Tongue (tissue), 2 donors: ENCODE data around the gene ERMN. TPM values are rescaled to one million over a fixed set of nuclear protein-coding genes. Genes with fewer than 3 reads are reported as not detected.
A peak's percentile ranks its signal among the peaks of the same experiment; 100 is the strongest.
"Not testable (repeated sequence)": the region's sequence is repeated elsewhere in the genome, so short reads cannot be mapped to it uniquely, and the experiment has no call there.

Experiments used
- DNase-seq: peaks from one replicate; pipeline ENCODE4 v3.0.0-alpha.2; 2015
- total RNA-seq: library from RNA; depleted of rRNA; stranded (reverse); fragments of >200 nt; gene quantifications from one replicate; pipeline ENCODE4 v1.2.3, GENCODE V29; 2014

The ERMN gene
- total RNA-seq = not detected

GRCh38 chr2:157325786-157326185 is at the start of gene ERMN:
ERMN (minus strand) TSS chr2:157325824; CDS start chr2:157325642, 182 bp downstream.
- DNase-seq = no peak

- no peak for DNase-seq
Measured at GRCh38 chr2:157375384-157375783, 49.8 kb upstream of the ERMN start.

DNA sequence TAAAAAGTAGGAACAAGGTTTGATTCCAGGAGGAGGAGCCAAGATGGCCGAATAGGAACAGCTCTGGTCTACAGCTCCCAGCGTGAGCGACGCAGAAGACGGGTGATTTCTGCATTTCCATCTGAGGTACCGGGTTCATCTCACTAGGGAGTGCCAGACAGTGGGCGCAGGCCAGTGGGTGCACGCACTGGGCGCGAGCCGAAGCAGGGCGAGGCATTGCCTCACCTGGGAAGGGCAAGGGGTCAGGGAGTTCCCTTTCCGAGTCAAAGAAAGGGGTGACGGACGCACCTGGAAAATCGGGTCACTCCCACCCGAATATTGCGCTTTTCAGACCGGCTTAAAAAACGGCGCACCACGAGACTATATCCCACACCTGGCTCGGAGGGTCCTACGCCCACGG is 42.9 kb upstream of the ERMN start:
- not testable (repeated sequence) for DNase-seq

DNA sequence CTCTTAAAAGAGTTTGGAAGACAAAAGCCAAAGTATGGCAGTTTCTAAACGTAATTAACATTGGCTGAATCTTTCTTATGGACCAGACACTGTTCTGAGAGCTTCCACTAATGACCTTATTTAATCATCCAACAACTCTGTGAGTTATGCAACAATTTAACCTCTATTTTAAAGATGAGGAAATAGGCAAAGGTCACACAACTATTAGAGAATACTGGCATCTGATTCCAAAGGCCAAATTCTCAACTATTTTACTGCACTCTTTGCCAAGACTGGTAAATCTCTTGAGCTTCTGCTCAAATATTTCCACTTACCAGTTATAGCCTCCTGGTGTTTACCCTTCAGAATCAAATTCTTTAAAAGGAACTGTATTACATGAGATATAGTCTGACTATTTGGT is 42.1 kb upstream of the ERMN start:
- DNase-seq = no peak

- DNase-seq = no peak
Measured at GRCh38 chr2:157364257-157364974, 38.8 kb upstream of the ERMN start.

GRCh38 chr2:157363612-157364101 is 38.0 kb upstream of the ERMN start:
- DNase-seq = peak; percentile 3

DNA sequence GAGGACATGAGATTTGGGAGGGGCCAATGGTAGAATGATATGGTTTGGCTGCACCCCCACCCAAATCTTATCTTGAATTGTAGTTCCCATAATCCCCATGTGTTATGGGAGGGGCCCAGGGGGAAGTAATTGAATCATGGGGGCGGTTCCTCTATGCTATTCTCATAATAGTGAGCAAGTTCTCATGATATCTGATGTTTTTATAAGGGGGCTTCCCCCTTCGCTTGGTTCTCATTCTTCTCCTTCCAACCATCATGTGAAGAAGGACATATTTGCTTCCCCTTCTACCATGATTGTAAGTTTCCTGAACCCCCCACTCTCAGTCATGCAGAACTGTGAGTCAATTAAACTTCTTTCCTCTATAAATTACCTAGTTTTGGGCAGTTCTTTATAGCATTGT is 37.0 kb upstream of the ERMN start:
- DNase-seq = no peak

GRCh38 chr2:157361526-157361925 is 35.9 kb upstream of the ERMN start:
- DNase-seq = no peak

- no peak for DNase-seq
Measured at GRCh38 chr2:157359628-157360027, 34.0 kb upstream of the ERMN start.

DNA sequence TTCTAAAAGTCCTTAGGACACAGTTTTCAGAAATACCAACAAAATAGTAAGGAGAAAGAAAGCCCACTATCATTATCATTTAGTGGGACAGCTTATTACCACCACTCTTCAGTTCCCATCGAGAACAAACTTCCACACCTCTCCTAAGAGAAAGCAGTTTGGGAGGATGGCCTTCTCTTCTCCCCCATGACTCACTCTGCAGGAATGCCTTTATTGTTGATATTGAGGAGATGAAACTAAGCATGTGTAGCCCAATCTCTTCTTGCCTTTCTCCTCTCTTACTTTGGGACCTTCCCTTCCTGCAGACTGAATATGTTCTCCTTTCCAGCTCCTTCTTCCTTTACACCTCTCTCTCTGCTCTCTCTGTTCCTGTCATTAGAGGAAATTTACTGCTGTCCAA is 30.0 kb upstream of the ERMN start:
- no peak for DNase-seq

DNA sequence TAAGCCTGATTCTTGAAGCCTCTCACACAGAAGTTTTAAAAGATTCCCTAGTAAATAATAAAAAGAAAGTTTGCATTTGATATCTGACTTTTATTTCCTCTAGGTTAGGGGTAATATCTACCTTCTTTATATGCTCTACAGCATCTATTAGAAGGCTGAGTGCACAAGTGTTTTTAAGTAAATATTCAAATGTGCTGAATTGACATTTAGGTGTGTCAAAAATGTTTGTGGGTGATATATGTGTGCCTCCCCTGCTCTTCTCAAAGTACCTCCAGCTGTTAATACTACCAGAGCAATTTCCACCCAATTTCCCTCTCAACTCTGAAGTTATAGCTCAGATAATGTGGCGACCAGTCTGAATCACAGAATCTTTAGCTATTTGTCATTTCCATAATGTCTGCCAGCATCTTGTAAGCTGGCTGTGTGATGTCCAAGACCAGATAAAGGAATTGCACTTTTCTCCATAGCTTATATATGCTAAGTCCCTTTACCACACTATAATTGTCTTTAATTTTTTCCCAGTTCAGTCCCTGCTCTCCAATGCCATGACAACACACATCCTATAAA is 24.4 kb upstream of the ERMN start:
- DNase-seq = no peak

DNA sequence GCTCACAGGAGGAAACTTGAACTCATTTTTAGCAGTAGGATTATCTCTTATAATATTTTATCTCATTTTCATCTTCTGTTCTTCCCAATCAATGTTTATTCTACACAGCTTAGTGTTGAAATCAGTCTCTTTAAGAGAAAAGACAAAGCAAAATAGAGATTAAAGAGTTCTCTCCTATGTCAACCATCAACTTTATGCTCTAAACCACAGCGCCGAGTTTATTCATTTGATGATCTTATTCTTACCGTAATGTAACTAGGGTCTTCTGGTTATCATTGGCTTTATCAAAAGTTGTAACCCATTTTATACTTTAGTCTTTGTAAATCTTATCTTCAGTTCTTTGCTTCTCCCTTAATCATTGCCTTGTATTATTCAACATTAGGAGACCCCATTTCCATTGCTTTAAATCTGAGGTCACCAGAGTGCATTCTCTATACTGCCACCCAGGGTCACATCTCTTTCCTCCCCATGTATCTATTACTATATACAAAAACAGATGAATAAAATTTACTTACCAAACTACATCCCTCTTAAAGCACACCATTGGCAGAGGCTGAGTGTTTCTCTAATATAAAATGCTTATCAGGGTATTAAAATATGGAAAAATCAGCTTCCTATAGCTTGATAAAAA is 22.8 kb upstream of the ERMN start:
- DNase-seq = no peak

DNA sequence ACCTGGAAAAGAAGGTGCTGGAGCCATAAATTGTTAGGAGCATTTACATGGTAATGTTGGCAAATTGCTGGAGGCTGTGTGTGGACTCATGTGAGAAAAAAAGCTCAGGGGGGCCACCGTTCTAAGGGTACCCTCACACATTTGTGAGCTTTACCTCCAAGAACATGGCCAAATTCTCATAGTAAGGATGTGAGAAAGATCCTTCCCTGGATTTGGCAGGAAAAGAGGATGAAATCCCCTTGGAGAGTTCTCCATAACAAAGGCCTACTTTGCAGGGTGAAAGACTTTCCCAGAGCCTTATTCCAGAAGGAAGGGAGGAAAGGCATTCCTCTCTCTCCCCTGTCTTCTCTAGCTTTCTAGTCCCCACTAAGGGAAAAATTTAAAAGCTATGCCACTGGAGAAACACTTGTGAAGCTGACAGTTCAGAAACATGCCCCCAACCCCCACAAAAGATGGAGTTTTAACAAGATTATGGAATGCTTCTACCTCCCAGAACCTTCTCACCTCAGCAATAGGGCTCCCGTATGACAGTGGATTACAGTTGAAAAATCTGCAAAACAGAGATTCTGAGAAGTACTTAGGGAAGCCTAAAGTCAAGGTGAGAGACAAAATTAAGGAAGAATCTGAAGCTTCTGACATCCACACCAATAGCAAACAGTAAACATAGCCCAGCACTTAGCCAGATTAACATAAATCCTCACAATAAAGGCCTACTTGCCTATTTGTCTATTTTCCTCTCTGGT is 20.2 kb upstream of the ERMN start:
- DNase-seq = no peak

DNA sequence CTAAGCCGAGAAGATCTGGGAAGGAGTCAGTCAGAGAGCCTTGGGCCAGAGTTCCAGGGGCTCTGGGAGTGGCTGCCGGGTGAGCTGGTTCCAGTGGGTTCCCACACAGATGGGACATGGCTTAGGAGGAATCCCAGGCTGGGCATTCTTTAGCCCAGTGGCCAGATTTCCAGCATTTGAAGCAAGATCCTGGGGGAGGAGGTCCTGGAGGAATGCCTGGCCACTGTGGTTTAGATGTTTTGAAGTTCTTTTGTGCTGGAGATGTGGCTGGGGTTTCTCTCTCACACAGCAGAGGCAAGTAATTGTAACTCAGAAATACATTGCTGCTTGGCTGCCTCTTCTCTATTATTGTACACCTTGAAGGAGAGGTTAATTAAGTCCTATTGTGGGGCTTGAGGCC is 15.8 kb upstream of the ERMN start:
- DNase-seq = not testable (repeated sequence)

GRCh38 chr2:157339965-157340655 is 14.5 kb upstream of the ERMN start:
- DNase-seq = no peak

DNA sequence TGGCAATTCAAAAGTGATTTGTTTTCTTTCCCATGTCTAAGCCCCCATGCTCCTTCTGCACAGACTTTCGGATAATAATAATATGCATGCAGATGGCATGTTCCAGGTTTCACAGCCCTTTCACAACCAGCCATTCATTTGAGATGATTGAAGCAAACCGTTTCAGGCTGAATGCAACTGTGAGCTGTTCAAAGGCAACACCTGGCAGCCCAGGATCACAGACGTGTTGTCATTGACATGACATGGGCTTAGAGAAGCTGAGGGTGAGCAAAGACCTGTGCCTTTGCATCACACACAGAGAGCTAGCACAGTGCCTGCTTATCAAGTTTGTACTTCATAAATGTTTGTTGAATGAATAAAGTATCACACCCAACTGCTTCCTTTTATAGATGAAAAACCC is 12.4 kb upstream of the ERMN start:
- no peak for DNase-seq

GRCh38 chr2:157336137-157337010 is 10.8 kb upstream of the ERMN start:
- peak; percentile 24 for DNase-seq

DNA sequence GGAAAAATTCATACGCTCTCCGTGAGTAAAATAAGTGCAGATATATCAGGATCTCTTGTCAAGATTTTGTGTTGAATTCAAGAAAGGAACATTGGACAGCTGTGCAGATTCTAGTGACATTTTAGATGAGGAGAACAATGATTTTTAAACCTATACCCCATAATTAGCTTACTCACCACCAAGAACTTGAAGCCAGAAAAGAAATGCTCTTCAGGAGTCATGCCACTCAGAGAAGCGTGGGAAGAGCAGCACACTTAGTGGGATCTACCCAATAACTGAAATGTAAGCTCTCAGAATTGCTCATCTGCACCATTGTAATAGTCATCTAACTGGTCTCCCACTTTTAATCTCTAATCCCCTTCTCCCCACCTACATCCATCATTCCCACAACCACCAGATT is 9.2 kb upstream of the ERMN start:
- DNase-seq = no peak

GRCh38 chr2:157334335-157334734 is 8.7 kb upstream of the ERMN start:
- DNase-seq = no peak

DNA sequence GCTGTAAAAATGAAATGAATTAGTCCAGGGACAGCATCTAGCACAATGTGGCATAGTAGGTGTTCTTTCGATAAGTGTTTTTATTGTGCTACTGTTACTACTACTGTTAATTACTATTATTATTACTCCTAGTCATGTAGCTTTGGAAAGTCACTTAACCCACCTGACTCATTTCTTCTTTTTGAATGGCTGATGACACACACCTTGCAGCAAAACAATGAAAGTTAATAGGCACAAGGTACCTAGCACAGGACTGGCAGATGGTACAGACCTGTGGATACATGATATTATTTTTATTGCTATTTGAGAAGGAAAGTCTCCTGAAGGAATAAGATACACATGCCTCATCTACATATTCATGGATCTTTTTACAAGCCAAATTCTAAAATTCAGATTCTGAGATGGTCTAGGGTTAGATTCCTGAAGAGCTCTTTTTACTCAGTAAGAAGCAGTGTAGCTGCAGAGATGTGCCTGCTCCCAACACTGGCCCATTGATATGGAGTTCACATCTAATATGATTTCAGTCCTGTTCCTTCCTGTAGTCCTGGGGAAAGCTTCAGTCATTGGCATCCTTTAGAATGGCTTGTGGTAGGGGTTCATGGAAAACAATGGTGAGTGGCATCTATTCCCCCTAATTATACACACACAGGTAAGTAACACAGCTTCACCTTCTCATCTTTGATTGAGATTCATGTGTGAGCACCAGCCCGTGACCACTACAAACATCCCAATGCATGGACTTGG is 7.9 kb upstream of the ERMN start:
- DNase-seq = no peak

DNA sequence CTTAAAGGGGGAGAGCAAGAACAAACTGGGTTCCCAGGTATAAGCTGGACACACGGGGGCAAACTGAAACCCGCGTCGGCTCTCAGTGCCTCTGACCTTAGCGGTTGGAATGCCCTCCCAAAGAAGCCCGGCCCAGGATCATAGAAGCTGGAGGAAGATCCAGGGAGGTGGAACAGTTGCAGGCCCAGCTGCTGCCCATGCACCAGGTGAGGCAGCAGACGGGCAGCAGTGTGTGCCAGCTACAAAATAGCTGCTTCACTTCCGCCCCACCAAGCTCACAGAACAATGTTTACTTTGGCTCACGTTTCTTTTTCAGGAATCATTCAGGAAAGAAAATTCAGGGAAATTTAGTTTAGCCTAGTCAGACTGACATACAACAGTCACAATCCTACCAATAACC is 3.9 kb upstream of the ERMN start:
- DNase-seq = peak; percentile 16
